IPS DF 4.7 (cell line): Measurements from ENCODE around the gene TAF1B.

Experiments
- DNase-seq: peaks from one replicate; pipeline ENCODE4 v3.0.0-alpha.2; 2013; ENCODE audit warnings: low spot score; ENCODE audit errors: extremely low read depth

TAF1B gene

GRCh38 chr2:9939587-9940485, 96.6 kb downstream of the TAF1B start:
- DNase-seq, result no peak

DNA sequence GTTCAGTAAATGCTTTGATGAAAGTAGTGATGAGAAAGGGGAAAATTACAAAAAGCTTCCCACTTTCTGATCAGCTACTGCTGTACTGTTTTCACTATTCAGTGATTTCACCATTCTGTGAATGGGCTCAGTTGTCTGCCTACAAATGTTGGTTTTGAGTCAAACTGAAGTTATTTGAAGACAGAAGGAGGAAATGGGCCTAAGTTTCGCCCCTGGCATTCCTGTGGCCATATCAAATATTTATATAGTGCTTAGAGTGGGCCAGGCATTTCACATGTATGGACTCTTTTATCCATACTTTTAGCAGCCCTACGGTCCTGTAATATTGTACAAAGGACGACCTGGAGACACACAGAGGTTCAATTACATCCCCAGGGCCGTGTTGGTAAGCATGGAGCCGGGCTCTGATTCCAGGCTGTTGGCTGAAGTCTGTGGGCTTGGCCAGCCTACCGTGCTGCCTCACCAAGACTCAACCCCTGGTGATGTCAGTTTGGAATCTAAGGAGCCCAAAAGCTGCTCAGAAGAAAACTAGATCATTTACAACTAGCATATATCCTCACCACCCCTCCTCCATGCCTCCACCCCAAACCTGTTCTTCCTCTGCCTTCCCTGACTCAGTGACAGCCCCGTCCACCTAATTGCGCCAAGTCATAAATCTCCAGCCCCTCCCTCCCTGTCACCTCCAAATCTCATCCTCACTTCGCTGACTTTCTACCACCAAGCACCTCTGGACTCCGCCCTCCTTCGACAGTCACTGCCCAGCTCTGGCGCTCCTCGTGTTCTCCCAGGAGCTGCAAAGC, 98.1 kb downstream of the TAF1B start:
- DNase-seq, result no peak

- DNase-seq, result no peak
Measured at GRCh38 chr2:9941996-9942390, 98.7 kb downstream of the TAF1B start.

DNA sequence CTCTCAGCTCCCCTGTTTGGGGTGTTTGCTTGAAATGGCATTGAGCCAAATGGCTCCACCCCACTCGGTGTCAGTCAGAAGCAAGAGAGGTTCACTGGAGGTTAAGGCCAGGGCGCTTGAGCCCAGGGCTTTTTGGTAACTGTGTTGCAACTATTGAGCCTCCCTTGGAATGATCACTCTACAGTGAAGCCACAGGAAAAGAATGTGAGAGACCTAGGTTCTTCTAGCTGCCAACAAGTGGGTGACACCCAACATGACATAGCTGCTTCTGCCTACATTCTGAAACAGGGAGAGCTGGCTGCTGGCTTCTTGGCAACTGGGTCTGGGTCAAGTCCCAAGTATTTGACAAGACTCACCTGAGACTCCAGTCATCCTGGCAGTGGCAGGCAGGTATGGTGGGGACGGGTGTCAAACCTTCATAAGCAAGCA, 101.1 kb downstream of the TAF1B start:
- no peak for DNase-seq

- no peak for DNase-seq
Measured at GRCh38 chr2:9945596-9945995, 102.3 kb downstream of the TAF1B start.

GRCh38 chr2:9946076-9946475, 102.8 kb downstream of the TAF1B start:
- DNase-seq, result no peak

GRCh38 chr2:9946818-9947217, 103.5 kb downstream of the TAF1B start:
- no peak for DNase-seq

GRCh38 chr2:9948721-9949120, 105.4 kb downstream of the TAF1B start:
- no peak for DNase-seq

DNA sequence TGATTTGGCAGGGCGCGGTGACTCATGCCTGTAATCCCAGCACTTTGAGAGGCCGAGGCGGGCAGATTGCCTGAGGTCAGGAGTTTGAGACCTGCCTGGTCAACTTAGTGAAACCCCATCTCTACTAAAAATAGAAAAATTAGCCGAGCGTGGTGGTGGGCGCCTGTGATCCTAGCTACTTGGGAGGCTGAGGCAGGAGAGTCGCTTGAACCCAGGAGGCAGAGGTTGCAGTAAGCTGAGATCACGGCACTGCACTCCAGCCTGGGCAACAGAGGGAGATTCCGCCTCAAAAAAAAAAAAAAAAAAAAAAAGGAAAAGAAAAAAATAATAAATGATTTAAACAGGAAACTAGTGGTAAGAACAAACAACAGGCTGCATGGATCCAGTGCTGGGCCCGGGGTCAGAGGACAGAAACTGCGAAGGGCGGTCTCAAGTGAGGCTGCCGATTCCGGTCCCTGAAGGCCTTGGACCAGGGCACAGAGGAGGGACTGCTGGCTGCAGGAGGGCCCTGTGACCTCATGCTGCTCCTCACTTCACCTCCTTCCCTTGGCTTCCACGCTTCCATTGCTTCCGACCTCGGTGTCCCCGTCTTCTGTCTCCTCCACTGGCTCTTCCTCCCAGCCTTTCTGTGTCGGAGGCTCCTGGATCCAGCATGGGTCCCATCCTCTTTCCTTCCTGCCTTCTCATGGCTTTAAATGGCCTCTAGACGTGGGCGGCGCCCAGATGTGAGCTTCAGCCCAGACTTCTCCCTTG, 106.1 kb downstream of the TAF1B start:
- DNase-seq, result no peak

DNA sequence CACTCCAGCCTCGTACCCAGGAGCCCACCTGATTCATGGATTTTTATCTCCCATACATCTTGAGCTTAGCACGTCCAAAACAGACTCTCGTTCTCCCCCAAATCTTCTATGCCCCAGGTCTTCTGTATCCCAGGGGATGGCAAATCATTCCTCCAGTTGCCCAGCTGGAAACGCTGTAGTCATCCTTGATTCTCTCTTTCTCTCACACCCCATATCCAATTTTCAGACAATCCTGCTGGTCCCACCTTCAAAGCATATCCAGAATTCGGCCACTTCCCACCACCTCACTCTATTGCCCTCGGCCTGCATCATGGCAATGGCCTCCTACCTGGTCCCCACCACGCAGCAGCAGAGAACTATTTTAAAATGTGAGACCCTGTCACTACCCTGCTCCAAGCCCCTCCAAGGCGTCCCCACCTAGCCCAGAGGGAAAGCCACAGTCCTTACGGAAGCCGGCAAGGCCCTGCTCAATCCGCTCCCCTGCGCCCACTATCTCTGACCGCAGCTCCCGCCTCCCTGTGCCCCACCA, 106.8 kb downstream of the TAF1B start:
- no peak for DNase-seq

DNA sequence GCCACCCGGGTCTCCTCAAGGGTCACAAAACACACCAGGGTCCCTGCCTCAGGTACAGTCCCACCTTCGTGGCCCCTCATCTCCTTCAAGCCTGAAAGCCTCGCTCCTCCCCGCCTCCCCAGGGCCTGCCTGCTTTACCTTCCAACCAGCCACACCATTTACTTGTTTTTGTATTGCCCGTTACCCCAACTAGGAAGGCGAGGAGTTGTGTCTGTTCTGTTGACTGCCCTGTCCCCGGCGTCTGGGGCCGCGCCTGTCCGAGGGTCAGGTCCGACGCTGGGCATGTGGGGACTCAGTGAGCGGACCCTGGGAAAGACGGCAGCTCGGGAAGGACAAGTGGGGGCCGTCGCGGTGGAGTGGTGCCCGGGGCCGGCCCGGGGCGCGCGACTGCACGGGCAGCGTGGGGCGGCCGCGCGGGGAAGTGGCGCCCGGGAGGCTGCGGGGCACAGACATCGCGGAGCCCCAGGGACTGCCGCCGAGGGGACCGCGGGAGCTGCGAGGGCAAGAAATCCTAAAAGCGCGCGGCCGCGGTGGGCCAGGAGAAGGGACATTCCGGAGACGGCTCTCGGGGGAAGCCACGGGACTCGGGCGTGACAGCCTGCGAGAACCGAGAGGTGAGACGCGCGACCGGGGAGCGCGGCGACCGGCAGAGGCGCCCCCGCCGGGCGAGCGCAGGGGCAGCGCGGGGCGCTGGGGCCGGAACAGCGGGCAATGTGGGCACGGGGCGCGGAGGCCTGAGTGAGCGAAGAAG, 107.4 kb downstream of the TAF1B start:
- no peak for DNase-seq

DNA sequence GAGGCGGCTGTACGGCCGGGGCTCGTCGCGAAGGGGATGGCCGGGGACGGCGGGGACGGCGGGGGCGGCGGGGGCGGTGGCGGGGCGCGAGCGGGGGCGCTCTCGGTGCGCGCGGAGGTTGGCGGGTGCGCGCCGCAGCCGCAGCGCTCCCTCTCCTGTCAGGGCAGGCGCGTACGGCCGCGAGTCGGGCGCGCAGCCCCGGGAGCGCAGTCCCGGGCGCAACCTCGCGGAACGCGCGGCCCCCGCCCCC, 107.9 kb downstream of the TAF1B start:
- no peak for DNase-seq

DNA sequence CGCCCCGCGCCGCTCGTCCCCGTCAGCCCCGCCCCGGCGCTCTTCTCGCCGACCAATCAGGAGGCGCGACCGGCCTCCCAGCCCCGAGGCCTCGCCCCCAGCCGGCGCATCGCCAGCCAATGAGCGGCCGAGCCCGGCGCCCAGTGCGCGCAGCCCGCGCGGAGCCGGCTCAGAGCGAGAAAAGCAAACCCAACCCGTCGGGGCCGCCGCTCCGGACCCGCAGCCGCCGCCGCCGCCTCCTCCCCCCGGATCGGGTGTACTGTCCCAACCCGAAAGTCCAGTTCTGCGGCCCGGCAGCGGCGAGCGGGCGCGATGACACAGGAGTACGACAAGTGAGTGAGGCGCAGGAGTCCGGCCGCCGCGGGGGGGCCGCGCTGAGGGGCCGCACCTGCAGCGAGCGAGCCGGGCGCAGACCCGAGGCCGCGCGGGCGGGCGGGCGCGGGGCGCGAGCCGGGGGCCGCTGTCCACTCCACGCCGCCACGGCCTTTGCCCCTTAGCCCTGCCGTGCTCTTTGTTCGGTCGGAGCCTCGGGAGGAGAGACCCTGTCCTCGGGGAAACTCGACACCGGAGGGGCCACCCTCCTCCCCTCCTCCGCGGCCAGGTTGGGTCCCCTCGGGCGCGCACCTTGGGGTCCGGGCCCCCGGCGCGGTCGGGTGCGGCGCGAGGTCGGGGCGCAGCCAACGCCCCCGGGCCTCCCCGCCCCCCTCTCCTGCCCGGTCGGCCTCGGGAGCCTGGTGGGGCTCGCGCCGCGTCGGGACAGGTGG, 108.4 kb downstream of the TAF1B start, which contains the start of gene GRHL1:
Gene GRHL1 (plus strand): TSS at position 172 of the 764 bp plus-strand sequence. CDS start 141 bp downstream, at position 313.
- DNase-seq, result peak; percentile 28

GRCh38 chr2:9952286-9952737, 109.0 kb downstream of the TAF1B start:
- no peak for DNase-seq

DNA sequence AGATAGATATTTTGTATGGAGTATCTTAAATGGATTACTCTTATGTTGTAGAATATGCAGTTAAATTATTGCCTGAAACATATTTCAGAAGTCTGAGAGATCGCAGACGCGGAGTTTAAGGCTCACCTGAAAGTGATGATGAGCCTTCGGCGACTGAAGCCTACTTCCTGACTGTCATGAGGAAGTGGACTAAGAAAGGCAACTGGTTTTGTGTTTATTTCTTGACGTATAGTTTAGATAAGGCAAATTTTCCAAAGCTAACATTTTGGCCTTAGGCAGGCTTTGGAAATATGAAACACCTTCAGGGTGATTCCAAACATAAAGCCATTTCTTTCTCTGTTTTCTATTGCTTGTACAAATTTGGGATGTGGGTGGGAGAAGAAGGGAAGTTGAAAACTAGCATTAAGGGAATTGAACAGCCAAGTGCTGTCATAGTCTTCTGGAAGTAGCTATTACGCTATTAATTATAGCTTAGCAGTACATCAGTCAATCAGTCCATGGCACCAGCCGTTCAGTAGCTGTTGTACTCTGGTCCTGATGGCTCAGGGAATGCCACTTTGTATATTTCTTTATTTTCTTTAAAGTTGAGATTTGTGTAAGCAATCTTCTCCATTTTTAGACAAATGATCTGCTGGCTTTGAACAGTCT, 109.7 kb downstream of the TAF1B start:
- no peak for DNase-seq

DNA sequence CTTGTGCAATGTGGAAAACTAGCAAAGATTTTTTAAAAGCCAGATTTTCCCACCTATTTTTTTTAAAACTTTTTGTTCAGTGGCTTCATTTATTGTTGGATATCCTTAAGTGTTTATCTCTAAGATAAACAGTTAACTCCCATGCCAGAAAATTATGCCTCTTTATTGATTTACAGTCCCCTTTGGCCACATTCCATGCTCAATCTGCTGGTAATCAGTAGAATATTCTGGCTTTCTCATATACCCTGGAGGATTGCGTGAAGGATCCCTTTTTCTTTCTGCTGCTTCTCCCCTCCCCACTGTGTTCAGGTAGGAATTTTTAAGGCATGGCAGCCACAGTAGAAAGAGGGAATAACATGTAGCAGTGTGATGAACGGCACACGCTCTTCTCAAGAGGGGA, 110.9 kb downstream of the TAF1B start:
- no peak for DNase-seq

- DNase-seq, result no peak
Measured at GRCh38 chr2:9958057-9958456, 114.8 kb downstream of the TAF1B start.

DNA sequence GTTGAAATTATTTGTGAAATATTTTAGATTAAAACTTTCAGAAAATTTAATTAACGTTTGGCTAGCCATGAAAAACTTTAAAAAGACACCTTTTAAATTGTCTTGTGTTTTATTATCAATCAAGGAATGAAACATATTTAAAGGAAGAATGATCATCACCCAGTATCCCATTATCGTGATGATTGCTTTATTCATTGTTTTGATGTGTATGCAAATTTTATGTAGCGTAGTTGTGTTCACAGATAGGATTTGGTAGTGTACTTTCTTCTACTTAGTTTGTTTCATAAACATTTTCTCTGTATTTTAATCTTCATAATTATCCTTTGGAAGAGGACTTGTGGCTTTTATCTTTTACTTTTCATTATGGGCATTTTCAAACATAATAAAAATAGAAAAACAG, 116.0 kb downstream of the TAF1B start:
- DNase-seq, result no peak

DNA sequence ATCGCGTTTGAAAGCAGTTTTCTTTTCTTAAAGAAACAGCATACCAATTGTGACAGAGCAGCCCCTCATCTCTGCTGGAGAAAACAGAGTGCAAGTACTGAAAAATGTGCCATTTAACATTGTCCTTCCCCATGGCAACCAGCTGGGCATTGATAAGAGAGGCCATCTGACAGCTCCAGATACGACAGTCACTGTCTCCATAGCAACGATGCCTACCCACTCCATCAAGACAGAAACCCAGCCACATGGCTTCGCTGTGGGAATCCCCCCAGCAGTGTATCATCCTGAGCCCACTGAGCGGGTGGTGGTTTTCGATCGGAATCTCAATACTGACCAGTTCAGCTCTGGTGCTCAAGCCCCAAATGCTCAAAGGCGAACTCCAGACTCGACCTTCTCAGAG, 117.7 kb downstream of the TAF1B start:
- no peak for DNase-seq
